Measurements from ENCODE around the gene DPY30.
"Not testable (repeated sequence)": the region's sequence is repeated elsewhere in the genome, so short reads cannot be mapped to it uniquely, and the experiment has no call there.

The DPY30 gene

DNA sequence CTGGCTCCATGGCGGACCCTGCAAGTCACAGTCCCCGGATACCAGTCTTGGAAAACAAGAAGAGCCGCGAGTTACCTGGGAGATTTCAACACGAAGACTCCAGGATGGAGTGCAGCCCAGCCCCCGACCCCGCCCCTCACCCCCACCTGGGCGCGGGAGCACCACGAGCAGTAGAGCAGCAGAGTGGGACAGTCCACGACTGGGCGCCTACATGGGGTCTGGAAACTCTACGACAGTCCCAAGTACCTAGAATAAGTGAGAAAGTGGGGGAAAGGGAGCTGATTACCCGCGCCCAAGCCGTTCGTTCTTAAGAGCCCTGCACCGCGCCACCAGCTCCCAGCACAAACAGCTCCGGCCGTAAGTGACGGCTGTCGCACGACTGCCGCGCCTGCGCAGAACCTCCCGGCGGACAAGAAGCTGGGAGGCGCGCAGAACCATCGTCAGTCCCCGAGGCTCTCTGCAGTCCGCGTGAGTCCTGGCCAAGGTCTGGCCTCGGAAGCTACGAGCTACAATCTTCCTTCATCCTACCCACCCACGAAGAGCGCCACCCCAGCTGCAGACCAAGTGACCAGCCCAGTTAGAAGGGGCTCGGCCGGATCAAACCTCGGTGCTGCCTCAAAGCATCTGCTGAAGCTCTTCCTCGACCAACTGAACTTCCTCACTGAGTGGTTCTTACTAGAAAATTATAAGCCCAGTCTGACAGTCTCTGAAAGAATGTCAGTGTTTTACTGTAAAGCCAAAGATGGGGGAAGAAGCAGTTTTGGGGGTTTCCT lies at the start of gene DPY30:
Gene DPY30 (minus strand): TSS at position 359 of the 773 bp plus-strand sequence. CDS start 349 bp downstream, at position 10.
- FAIRE-seq = peak; percentile 80

DNA sequence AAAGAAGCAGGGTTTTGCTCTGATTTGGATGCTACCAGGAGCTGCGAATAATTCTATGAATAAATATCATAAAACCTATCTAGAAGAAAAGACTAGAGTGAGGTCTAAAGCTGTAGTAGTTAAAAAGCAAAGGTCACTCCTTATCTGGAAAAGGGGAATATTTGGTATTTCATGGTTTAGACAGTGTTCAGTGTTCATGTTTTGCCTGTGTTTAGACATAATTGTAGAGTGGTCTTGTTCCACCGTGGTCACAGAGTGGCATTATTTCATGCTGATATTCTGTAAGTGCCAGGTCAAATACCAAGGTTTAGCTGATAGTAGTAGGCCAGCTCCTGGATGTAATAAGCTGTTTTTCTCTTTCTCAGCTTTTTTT lies 34.5 kb upstream of the DPY30 start:
- FAIRE-seq = no peak

DNA sequence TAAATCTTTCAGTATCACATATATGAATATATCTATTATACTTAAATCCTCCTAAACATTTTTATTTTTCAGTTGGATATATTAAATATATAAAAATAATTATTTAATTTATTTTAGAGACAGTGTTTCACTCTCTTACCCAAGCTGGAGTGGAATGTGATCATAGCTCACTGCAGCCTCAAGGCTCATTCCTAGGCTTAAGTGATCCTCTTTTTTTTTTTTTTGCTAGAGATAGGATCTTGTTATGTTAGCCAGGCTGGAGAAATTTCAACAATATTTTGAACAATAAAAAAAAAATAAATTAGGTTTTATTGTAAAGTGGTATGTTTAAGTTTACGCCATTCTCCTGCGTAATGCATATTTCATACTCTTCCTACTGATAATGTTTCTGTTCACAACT lies 27.9 kb upstream of the DPY30 start:
- no peak for FAIRE-seq

DNA sequence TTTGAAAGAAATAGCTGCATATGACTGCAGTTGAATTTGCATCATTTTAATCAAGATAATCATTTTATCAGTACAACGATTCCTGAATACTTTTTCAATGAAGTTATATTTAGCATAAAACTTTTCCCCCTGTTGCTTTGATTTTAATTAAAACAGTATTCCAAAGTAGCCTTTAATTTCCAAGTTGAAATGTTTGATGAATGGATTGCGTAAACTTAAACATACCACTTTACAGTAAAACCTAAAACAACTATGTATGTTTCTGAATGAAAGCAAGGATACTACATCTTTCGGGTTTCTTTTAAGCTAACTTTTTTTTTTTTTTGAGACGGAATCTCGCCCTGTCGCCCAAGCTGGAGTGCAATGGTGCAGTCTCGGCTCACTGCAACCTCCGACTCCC lies 25.1 kb upstream of the DPY30 start:
- no peak for FAIRE-seq

DNA sequence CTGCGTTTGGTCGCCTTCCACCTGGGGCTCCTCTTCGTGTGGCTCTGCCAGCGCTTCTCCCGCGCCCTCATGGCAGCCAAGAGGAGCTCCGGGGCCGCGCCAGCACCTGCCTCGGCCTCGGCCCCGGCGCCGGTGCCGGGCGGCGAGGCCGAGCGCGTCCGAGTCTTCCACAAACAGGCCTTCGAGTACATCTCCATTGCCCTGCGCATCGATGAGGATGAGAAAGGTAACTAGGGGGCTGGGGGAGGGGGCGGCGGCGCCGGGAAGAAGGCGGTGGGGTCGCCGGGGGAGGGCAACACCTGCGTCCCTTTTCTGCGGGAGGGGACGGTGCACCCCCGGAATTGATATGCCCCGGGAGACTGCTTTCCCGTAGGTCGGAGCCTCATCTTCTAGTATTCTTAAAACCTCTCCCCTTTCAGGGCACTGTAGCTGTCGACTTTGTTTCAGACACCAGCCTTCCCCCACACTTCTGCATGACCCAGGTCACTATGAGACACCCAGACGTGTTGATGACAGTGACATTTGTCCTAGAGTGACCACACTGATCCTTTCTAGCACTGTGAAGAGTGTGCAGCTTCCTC lies 24.5 kb upstream of the DPY30 start:
- FAIRE-seq = no peak

DNA sequence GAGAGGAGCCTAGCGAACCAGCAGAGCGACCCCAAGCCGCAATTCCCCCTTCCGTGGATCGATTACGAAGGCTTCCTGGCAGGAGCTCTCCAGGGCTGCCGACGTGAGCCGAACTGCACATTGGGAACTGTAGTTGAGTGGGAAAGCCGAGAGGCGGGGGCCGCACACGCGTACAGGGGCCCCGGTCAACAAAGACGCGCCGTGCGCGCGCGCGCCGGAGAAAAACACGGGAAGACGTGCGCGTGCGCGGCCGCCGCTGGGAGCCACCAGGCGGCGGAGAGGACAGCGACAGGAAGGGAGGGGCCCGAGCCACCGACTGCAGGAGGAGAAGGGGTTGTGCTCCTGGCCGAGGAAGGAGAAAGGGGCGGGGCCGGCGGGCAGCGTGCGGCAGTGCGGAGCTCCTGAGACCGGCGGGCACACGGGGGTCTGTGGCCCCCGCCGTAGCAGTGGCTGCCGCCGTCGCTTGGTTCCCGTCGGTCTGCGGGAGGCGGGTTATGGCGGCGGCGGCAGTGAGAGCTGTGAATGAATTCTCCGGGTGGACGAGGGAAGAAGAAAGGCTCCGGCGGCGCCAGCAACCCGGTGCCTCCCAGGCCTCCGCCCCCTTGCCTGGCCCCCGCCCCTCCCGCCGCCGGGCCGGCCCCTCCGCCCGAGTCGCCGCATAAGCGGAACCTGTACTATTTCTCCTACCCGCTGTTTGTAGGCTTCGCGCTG lies 23.9 kb upstream of the DPY30 start, which contains the start of gene SPAST:
Gene SPAST (plus strand): TSS at position 247 of the 711 bp plus-strand sequence. CDS start 276 bp downstream, at position 523.
- FAIRE-seq = peak; percentile 96

DNA sequence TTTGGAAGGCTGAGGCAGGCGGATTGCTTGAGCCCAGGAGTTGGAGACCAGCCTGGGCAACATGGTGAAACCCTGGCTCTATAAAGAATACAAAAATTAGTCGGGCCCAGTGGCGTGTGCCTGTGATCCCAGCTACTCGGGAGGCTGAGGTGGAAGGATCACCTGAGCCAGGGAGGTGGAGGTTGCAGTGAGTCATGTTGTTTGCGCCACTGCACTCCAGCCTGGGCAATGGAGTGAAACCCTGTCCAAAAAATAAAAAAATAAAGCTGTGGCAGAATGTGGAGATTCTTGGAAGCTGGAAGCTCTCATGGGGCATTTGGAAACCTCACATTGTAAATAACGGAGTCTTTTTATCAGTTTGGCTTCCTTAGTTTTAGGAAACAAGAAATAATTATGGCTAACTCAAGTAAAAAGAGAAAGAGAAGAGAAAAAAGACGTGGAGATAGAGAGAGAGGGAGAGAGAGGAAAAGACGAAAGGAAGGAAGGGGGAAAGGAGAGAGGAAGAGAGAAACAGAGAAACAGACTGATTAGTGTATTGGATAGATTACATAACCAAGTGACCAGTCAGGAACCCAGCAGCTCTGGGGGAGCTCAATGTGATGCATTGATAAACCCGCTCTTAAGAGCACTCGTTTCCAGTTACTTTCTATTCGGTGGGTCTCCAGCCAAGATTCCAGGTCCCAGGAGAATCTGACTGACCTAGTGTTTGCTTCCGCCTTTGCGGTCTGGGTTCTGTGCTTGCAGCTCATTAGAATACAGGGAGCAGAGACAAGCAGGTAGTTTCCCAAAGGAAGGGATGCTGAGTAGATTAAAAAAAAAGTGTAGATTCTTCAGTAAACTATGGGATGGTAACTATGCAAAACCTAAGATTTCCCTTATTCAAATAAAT lies 22.6 kb upstream of the DPY30 start:
- no peak for FAIRE-seq

DNA sequence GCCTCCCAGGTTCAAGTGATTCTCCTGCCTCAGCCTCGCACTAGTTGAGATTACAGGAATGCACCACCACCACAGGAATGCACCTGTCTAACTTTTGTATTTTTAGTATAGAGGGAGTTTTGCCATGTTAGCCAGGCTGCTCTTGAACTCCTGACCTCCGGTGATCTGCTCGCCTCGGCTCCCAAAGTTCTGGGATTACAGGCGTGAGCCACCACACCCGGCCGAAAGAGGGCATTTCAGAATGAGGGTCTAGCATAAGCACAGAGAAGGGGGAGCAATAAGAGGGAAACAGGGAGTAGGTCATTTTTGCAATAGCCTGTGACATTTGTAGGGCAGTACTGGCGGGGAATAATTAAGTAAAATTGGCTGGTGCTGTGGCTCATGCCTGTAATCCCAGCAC lies 21.8 kb upstream of the DPY30 start:
- no peak for FAIRE-seq

DNA sequence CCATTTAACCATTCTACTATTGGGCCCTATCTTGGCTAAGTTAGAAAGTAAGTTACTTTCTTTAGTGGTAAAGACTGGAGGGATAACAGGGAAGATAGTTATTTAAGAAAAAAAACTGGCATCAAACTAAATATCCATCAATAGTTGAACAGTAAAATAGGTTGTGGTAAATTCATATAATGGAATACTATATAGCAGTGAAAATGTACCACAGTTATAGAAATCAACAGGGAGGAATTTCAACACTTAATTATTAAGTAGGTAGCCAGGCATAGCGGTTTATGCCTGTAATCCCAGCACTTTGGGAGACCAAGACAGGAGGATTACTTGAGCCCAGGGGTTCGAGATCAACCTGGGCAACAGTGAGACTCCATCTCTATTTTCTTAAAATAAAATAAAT lies 20.7 kb upstream of the DPY30 start:
- FAIRE-seq = no peak

DNA sequence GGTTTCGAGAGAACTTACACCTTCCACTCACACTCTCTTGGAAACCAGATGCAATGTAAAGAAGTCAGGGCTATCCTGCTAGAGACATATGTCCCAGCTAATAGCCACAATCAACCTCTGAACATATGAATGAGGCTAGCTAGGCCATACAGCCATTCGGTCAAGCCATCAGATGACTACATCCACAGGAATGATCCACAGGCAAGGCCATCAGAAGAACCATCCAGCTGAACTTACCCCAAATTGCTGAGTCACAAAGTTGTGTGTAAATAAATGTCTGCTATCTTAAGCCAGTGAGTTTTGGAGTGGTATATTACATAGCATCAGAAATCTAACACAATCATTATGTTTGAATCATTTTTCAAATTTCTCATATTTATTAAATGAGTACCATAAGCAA lies 18.5 kb upstream of the DPY30 start:
- FAIRE-seq = no peak

DNA sequence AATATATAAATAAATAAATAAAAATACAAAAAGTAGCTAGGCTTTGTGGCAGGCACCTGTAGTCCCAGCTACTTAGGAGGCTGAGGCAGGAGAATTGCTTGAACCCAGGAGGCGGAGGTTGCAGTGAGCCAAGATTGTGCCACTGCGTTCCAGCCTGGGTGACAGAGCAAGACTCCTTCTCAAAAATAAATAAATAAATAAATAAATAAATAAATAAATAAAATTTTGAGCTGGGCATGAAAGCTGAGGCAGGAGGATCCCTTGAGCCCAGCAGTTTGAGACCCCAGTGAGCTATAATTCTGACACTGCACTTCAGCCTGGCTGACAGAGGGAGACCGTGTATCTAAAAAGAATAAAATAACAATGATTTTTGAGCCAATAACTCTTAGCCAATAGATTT lies 15.0 kb upstream of the DPY30 start:
- FAIRE-seq = not testable (repeated sequence)

DNA sequence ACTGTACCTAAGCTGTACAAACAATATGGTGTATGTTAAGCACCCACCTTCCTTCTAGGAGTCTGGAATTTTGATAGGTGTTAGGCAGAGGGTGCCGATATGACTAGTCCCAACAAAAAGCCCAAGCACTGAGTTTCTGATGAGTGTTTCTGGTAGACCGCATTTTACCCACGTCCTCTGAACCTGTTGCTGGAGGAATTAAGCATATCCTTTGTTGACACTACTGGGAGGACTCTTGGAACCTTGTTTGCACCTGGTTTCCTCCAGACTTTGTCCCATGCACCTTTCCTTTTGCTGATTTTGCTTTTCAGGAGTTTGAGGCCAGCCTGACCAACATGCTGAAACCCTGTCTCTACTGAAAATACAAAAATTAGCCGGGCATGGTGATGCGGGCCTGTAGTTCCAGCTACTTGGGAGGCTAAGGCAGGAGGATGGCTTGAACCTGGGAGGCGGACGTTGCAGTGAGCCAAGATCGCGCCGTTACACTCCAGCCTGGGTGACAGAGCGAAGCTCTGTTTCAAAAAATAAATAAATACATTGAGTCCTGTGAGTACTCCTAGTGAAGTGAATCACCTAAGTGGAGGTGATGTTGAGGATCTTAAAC lies 12.3 kb upstream of the DPY30 start:
- FAIRE-seq = no peak

DNA sequence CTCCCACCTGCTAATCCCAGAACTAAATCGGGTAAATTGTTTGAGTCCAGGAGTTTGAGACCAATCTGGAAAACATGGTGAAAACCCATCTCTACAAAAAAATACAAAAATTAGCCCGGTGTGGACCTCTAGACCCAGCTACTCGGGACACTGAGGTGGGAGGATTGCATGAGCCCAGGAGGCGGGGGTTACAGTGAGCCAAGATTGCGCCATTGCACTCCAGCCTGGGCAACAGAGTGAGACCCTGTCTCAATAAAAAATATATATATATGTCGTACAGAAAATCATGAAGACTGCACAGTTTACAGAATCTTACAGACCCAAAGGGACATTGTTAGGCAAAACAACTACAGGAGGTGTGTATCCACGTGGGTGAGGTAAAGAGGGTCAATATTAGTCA lies 4.0 kb upstream of the DPY30 start:
- FAIRE-seq = no peak

DNA sequence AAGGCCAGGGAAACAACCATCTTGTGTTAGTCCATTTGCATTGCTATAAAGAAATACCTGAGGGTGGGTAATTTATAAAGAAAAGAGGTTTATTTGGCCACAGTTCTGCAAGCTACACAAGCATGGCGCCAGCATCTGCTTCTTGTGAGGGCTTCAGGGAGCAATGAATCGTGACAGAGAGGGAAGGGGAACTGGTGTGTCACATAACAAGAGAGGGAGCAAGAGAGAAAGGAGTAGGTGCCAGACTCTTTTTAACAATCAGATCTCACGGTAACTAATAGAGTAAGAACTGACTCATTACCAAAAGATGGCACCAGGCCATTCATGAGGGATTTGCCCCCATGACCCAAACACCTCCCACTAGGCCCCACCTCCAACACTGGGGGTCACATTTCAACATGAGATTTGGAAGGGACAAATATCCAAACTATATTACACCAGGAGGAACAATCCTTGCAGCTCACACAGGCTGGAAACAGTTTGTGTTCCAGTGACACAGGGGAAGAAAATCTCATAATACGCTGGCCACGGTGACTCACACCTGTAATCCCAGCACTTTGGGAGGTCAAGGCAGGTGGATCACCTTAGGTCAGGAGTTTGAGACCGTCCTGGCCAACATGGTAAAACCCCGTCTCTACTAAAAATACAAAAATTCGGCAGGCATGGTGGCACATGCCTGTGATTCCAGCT lies 5.3 kb downstream of the DPY30 start:
- not testable (repeated sequence) for FAIRE-seq

DNA sequence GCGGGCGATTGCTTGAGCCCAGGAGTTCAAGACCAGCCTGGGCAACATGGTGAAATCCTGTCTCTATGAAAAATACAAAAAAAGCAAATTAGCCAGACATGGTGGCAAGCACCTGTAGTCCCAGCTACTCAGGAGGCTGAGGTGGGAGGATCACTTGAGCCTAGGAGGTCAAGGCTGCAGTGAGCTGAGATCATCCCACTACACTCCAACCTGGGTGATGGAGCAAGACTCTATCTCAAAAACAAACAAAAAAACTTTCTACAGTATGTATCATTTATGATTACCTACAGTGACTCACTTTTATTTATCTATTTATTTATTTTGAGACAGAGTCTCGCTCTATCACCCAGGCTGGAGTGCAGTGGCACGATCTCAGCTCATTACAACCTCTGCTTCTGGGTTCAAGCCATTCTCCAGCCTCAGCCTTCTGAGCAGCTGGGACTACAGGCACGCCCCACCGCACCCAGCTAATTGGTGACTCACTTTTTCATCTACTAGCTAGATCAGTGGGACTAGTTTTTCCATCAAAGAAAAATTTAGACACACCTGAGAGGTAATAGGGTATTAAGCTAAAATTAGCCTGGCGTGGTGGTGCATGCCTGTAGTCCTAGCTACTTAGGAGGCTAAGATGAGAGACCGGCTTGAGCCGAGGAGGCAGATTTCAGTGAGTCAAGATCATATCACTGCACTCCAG lies 20.7 kb downstream of the DPY30 start:
- not testable (repeated sequence) for FAIRE-seq

DNA sequence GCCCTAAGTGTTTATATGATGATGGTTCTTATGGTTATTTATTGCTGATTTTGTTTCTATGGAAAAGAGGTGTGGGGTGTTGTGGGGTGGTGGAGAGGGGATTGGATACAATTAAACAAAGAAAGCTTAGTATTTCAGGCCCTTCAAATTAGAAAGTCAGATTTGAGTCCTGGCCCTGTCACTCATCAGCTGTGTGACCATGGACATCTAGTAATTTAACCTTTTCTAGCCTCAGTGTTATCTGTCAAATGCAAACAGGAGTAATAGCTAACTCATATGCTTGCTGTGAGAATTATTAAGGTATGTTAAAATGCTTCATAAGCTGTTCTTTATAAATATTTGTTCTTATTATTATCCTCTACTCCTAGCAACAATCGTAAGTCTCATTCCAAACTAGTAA lies 26.7 kb downstream of the DPY30 start:
- FAIRE-seq = no peak

DNA sequence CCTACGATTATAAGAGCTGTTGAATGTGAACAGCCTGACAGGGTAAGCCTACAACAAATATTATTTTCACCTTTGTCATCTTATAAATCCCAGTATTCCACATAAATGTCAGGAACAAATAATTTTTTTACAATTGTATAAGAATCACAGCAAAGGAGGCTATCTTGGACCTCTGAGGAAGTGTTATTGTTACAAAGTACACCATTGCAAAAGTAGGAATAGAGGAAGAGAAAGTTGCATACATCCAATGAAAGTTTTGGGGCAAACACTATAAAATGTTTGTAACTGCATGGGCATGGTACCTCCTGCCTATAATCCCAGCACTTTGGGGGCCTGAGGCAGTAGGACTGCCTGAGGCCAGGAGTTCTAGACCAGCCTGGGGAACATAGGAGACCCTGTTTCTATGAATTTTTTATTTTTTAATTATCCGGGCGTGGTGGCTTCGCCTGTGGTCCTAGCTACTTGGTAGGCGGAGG lies 28.1 kb downstream of the DPY30 start:
- FAIRE-seq = no peak

DNA sequence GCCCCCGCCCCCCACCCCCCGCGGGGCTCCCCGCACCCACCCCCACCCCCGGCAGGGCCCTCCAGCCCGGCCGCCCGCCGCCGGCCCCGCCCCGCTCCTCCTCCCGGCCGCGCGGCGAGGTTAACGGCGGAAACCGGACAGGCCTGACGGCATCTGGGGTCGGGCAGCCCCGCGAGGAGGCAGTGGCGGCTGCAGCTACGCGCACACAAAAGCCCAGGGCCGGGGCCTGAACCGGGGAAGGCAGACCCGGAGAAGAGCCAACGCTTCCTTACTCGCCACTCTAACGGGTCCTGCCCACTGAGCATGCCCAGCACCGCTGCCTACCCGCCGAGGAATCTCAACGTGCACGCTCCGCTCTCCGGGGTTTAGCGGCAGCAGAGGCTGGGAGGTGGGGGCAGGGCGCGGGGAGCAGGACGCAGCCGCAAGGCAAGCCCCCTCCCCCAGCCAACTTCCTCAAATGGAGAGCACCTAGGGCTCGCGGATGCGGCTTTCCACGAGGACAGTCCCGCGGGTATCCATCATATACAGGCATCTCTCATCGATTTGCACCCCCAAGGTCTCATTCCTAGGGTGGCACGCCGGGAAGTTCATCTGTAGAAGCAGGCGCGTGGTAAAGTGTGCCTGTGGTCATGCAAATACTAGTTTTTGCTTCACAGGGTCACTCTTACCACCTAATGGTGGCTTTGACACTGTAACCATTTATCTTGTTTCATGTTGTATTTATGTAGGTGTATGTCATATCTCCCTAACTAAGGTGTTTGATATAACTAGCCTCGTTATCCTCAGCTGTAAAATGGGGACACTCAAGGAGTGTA lies 28.7 kb downstream of the DPY30 start, which contains the start of gene MEMO1:
Gene MEMO1 (minus strand): TSS at position 339 of the 815 bp plus-strand sequence. CDS start 761 bp downstream, outside the sequence.
- no peak for FAIRE-seq

DNA sequence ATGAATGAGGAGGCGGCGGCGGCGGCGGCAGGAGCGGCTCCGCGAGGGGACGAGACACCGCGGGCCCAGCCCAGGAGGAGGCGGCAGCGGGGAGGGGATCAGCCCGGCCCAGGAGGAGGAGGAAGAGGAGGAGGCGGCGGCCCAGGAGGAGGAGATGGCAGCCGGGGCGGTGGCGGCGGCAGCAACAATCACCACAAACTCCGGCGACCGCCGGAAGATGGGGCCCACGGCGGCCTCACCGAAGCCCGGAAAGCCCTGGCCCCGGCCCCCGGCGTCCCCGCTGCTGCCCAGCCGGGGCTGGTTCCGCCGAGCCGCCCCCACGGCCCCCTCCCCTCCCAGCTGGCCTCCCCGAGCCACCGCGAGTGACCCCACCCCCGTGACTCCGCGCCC lies 29.3 kb downstream of the DPY30 start:
- FAIRE-seq = not testable (repeated sequence)

Measured in G401.6 (cell line).